ENCODE results near the gene C16orf96.

The C16orf96 gene

DNA sequence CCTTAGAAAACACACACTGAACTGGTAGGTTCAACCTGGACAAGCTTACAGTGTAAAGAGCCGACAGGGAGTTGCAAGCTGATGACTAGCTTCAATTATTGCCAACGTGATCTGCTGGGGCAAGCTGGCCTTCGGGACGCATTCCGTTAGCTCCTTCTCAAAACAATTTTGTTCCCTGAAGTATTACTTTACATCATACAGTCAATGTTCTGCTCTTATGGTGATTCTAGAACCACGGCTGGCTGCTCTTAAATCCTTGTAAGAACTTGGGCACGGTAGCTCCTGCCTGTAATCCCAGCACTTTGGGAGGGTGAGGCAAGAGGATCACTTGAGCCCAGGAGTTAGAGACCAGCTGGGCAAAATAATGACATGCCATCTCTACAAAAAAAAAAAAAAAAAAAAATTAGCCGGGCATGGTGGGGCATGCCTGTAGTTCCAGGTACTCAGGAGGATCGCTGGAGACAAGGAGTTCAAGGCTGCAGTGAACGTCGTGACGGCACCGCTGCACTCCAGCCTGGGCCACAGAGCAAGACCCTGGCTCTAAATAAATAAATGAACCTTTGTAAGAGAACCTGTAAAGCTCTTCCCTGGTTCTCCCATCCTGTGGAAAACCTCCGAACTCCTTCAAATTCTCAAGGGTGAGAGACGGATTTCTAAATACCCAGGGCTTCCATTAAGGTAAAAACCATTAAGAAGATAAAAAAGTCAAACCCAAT, 19.6 kb upstream of the C16orf96 start:
- Histone ChIP-seq H3K9me3 (ENCODE audit: low read length) (peaks cover 5% of the 10 kb centered on the region; the same call in 1 of the 2 replicates), H3K79me2 (ENCODE audit: insufficient read depth, low read length) (no peaks in the 10 kb centered on the region), H3K36me3 (ENCODE audit: insufficient read depth, low read length) (peaks cover 6% of the 10 kb centered on the region; the same call in 1 of the 2 replicates), H3K4me2 (ENCODE audit: low read length) (no peak overlapping the region), H2AFZ (ENCODE audit: low read length) (no peak overlapping the region), H3F3A (ENCODE audit: insufficient read depth, low read length) (no peaks in the 10 kb centered on the region), H3K27me3 (ENCODE audit: insufficient read depth, low read length) (no peaks in the 10 kb centered on the region; the same call in 1 of the 2 replicates), H3K9me2 (ENCODE audit: low read depth, low read length) (no peaks in the 10 kb centered on the region), H3K4me3 (ENCODE audit: low read depth, low read length, poor library complexity, severe bottlenecking) (no peak overlapping the region), H3K27ac (ENCODE audit: low read depth, low read length, poor library complexity, severe bottlenecking) (no peak overlapping the region), H4K20me1 (ENCODE audit: insufficient read depth, low read length) (no peaks in the 10 kb centered on the region), H3K4me1 (ENCODE audit: insufficient read depth, low read length, severe bottlenecking) (peaks cover 6% of the 10 kb centered on the region), H3K9ac (ENCODE audit: low read length) (no peak overlapping the region)
- TF ChIP-seq, protein P1, sequence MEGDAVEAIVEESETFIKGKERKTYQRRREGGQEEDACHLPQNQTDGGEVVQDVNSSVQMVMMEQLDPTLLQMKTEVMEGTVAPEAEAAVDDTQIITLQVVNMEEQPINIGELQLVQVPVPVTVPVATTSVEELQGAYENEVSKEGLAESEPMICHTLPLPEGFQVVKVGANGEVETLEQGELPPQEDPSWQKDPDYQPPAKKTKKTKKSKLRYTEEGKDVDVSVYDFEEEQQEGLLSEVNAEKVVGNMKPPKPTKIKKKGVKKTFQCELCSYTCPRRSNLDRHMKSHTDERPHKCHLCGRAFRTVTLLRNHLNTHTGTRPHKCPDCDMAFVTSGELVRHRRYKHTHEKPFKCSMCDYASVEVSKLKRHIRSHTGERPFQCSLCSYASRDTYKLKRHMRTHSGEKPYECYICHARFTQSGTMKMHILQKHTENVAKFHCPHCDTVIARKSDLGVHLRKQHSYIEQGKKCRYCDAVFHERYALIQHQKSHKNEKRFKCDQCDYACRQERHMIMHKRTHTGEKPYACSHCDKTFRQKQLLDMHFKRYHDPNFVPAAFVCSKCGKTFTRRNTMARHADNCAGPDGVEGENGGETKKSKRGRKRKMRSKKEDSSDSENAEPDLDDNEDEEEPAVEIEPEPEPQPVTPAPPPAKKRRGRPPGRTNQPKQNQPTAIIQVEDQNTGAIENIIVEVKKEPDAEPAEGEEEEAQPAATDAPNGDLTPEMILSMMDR (IDR thresholded peaks at IDR 0.05; ENCODE audit: low read length): no peak
- no peak for TF ChIP-seq EZH2 (IDR thresholded peaks at IDR 0.05; ENCODE audit: borderline replicate concordance, low read length)

DNA sequence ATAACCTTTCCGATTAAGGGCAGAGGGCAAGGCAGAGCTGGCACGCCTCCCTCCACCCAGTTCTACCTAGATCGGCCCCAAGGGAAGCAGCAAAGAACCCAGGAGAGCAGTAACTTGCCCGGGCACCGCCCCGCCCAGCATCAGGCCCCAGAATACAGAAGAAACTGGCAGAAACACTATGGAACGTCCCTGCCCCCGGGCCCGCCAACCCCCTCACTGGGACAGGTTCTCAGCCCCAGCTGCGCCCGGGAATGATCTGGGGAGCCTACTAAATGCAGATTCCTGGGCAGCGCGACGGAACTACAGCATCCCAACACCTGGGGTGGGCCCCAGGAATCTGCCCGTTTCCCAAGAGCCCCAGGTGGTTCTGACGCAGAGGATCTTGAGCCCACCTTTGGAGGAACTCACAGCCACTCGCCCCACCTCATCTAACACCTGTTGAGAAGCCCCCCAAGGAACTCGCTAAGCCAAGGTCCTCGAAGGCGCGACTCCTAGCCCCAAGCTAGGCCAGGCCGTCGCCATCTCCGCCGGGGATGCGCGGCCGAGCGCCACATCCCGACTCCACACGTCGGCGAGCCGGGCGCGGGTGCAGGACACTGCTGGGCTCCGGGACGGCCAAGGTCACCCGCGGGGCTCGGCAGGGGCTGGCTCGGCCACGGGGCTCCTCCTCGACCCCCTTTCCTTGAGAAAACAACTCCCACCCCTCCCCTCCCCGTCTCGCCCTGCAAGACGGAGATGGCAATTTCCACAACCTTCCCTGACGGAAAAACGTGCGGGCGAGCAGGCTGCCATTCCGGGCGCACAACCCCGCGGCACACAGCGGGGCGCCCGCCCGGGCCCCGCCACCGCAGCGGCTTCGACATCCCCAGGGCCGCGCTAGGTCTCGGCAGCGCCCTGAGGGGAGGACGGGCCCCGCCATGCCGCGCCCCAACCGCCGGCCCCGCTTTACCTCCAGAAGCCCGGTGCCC, 18.5 kb upstream of the C16orf96 start:
- no peaks in the 10 kb centered on the region for H3K4me1 ChIP-seq (ENCODE audit: insufficient read depth, low read length, severe bottlenecking)
- H3K36me3 ChIP-seq (ENCODE audit: insufficient read depth, low read length): peaks cover 6% of the 10 kb centered on the region; the same call in 1 of the 2 replicates
- H2AFZ ChIP-seq (ENCODE audit: low read length): no peak overlapping the region
- H3F3A ChIP-seq (ENCODE audit: insufficient read depth, low read length): no peaks in the 10 kb centered on the region
- H3K9me3 ChIP-seq (ENCODE audit: low read length): peaks cover 5% of the 10 kb centered on the region; the same call in 1 of the 2 replicates
- H3K4me3 ChIP-seq (ENCODE audit: low read depth, low read length, poor library complexity, severe bottlenecking): no peak overlapping the region
- no peak overlapping the region for H3K27ac ChIP-seq (ENCODE audit: low read depth, low read length, poor library complexity, severe bottlenecking)
- no peaks in the 10 kb centered on the region for H3K79me2 ChIP-seq (ENCODE audit: insufficient read depth, low read length)
- H3K9me2 ChIP-seq (ENCODE audit: low read depth, low read length): no peaks in the 10 kb centered on the region
- TF ChIP-seq, protein P1 (IDR thresholded peaks at IDR 0.05; ENCODE audit: low read length): no peak
- TF ChIP-seq EZH2 (IDR thresholded peaks at IDR 0.05; ENCODE audit: borderline replicate concordance, low read length): no peak
- H3K9ac ChIP-seq (ENCODE audit: low read length): no peak overlapping the region
- H3K27me3 ChIP-seq (ENCODE audit: insufficient read depth, low read length): no peaks in the 10 kb centered on the region; the same call in 1 of the 2 replicates
- H3K4me2 ChIP-seq (ENCODE audit: low read length): no peak overlapping the region
- no peaks in the 10 kb centered on the region for H4K20me1 ChIP-seq (ENCODE audit: insufficient read depth, low read length)

DNA sequence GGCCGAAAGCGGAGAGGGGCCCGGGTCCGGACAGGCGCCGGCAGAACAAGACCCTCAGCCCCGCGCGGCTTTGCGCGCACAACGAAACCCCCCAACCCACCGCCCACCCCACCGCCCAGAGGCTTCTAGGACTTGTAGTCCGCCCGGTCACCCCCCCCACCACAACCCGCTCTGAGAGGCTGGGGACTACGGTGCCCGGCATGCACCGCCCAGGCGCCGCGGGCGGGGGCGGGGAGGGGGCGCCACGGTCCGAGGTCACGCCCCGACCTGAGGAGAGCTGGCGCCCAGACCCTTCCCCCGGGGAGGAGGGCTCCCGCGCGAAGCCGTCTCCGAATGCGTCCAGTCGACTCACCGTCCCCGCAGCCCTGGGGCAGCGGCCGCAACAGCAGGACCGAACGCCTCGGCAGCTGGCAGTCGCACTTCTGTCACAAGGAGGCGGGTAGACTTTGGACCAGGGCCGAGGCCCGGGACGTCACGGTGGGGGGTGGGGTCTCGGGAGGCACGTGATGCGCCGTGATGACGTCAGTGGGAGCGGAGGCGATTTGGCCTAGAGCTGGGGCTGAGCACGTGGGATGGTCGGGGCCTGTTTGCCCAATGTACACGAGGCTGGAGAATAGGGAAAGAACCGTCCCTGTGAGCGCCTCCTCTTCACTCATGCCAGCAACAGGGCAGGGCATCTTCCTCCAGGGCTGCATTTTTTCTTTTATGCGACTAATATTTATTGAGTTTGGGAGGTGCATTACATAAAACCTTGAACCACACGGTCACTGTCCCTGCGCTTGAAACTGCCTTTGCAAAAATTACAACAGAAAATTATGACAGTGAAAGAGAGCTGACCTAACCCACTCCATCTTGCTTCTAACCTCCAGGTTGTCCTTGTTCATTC, 17.5 kb upstream of the C16orf96 start, which contains the start of gene CDIP1:
CDIP1 (minus strand) TSS at position 424 of the 886 bp plus-strand sequence. CDS start 24,643 bp downstream, outside the sequence.
- no peak within 1 kb of the TSS for H3K4me2 ChIP-seq (ENCODE audit: low read length)
- H2AFZ ChIP-seq (ENCODE audit: low read length): no peak within 1 kb of the TSS
- H3K9me2 ChIP-seq (ENCODE audit: low read depth, low read length): no peaks in the 10 kb centered on the region
- no peak within 1 kb of the TSS for H3K27ac ChIP-seq (ENCODE audit: low read depth, low read length, poor library complexity, severe bottlenecking)
- peaks cover 6% of the 10 kb centered on the region; the same call in 1 of the 2 replicates for H3K36me3 ChIP-seq (ENCODE audit: insufficient read depth, low read length)
- H3K9ac ChIP-seq (ENCODE audit: low read length): no peak within 1 kb of the TSS
- H3K27me3 ChIP-seq (ENCODE audit: insufficient read depth, low read length): no peaks in the 10 kb centered on the region; the same call in 1 of the 2 replicates
- H4K20me1 ChIP-seq (ENCODE audit: insufficient read depth, low read length): no peaks in the 10 kb centered on the region
- TF ChIP-seq, protein P1 (IDR thresholded peaks at IDR 0.05; ENCODE audit: low read length): no peak
- no peak for TF ChIP-seq EZH2 (IDR thresholded peaks at IDR 0.05; ENCODE audit: borderline replicate concordance, low read length)
- peaks cover 5% of the 10 kb centered on the region; the same call in 1 of the 2 replicates for H3K9me3 ChIP-seq (ENCODE audit: low read length)
- no peak within 1 kb of the TSS for H3K4me3 ChIP-seq (ENCODE audit: low read depth, low read length, poor library complexity, severe bottlenecking)
- H3K4me1 ChIP-seq (ENCODE audit: insufficient read depth, low read length, severe bottlenecking): no peaks in the 10 kb centered on the region
- no peaks in the 10 kb centered on the region for H3K79me2 ChIP-seq (ENCODE audit: insufficient read depth, low read length)
- H3F3A ChIP-seq (ENCODE audit: insufficient read depth, low read length): no peaks in the 10 kb centered on the region

All from OCI-LY1 (cell line).